H9 (cell line): ENCODE results near the gene ILF2. TPM values are rescaled to one million over a fixed set of nuclear protein-coding genes. Genes with fewer than 3 reads are reported as not detected.

ENCODE experiments used
- DNase-seq: peaks from one replicate; pipeline ENCODE4 v3.0.0-alpha.2; 2017
- H2AFZ ChIP-seq: one replicate; pipeline ENCODE4 v1.6.1; 2013; ENCODE audit warnings: mild to moderate bottlenecking, low read length, control low read depth, moderate library complexity
- H2AK5ac ChIP-seq: 2 replicates; pipeline ENCODE4 v1.6.1; 2013; ENCODE audit warnings: low read length, control low read depth, mixed read lengths; ENCODE audit not compliant: insufficient read length
- H2BK120ac ChIP-seq: one replicate; pipeline ENCODE4 v1.6.1; 2013; ENCODE audit warnings: low read depth, mild to moderate bottlenecking, low read length, control low read depth, inconsistent platforms; ENCODE audit not compliant: poor library complexity, severe bottlenecking
- H2BK12ac ChIP-seq: 2 replicates; pipeline ENCODE4 v1.6.1; 2013; ENCODE audit warnings: low read length, control low read depth, mixed read lengths, low read depth; ENCODE audit not compliant: insufficient read length
- H2BK15ac ChIP-seq: 2 replicates; pipeline ENCODE4 v1.6.1; 2013; ENCODE audit warnings: low read depth, low read length, control low read depth
- H2BK20ac ChIP-seq: one replicate; pipeline ENCODE4 v1.6.1; 2013; ENCODE audit warnings: low read depth, mild to moderate bottlenecking, low read length, control low read depth, inconsistent platforms; ENCODE audit not compliant: poor library complexity, severe bottlenecking
- H2BK5ac ChIP-seq: 2 replicates; pipeline ENCODE4 v1.6.1; 2013; ENCODE audit warnings: low read length, control low read depth, mixed read lengths; ENCODE audit not compliant: insufficient read length
- H3K14ac ChIP-seq: 2 replicates; pipeline ENCODE4 v1.6.1; 2013; ENCODE audit warnings: low read length, control low read depth; ENCODE audit not compliant: insufficient read depth
- H3K18ac ChIP-seq: 2 replicates; pipeline ENCODE4 v1.6.1; 2013; ENCODE audit warnings: low read depth, mild to moderate bottlenecking, mixed read lengths, low read length, control low read depth; ENCODE audit not compliant: insufficient read length
- H3K23ac ChIP-seq: 2 replicates; pipeline ENCODE4 v1.6.1; 2013; ENCODE audit warnings: low read length, control low read depth, mixed read lengths, low read depth; ENCODE audit not compliant: insufficient read length
- H3K23me2 ChIP-seq: 2 replicates; pipeline ENCODE4 v1.6.1; 2013; ENCODE audit warnings: low read depth, mild to moderate bottlenecking, mixed read lengths, low read length, control low read depth; ENCODE audit not compliant: insufficient read length, poor library complexity, severe bottlenecking
- H3K27ac ChIP-seq: 2 replicates; pipeline ENCODE4 v1.5.1; 2013; ENCODE audit warnings: low read length, control low read depth, mixed read lengths, low read depth; ENCODE audit not compliant: insufficient read length
- H3K27me3 ChIP-seq: 2 replicates; pipeline ENCODE4 v1.6.1; 2013; ENCODE audit warnings: low read length, control low read depth, inconsistent platforms; ENCODE audit not compliant: insufficient read depth
- H3K4ac ChIP-seq: 2 replicates; pipeline ENCODE4 v1.6.1; 2013; ENCODE audit warnings: low read depth, mild to moderate bottlenecking, control low read depth, inconsistent platforms, low read length, moderate library complexity
- H3K4me1 ChIP-seq: 2 replicates; pipeline ENCODE4 v1.6.1; 2013; ENCODE audit warnings: low read length, control low read depth, inconsistent platforms; ENCODE audit not compliant: insufficient read depth
- H3K4me2 ChIP-seq: 2 replicates; pipeline ENCODE4 v1.6.1; 2013; ENCODE audit warnings: low read length, control low read depth, mixed read lengths; ENCODE audit not compliant: insufficient read length, insufficient read depth
- H3K56ac ChIP-seq: 2 replicates; pipeline ENCODE4 v1.6.1; 2013; ENCODE audit warnings: low read depth, mild to moderate bottlenecking, mixed read lengths, low read length, control low read depth; ENCODE audit not compliant: insufficient read length
- H3K79me1 ChIP-seq: 2 replicates; pipeline ENCODE4 v1.6.1; 2013; ENCODE audit warnings: low read depth, mild to moderate bottlenecking, moderate library complexity, low read length, control low read depth, inconsistent platforms; ENCODE audit not compliant: insufficient read depth, poor library complexity, severe bottlenecking
- H3K79me2 ChIP-seq: 2 replicates; pipeline ENCODE4 v1.6.1; 2013; ENCODE audit warnings: low read length, control low read depth, inconsistent platforms; ENCODE audit not compliant: insufficient read depth
- H3K9ac ChIP-seq: 2 replicates; pipeline ENCODE4 v1.6.1; 2013; ENCODE audit warnings: low read length, control low read depth, mixed read lengths; ENCODE audit not compliant: insufficient read length; ENCODE audit errors: extremely low read depth
- H3K9me3 ChIP-seq: one replicate; pipeline ENCODE4 v1.6.1; 2013; ENCODE audit warnings: low read depth, low read length, inconsistent platforms; ENCODE audit not compliant: control insufficient read depth
- H3T11ph ChIP-seq: one replicate; pipeline ENCODE4 v1.6.1; 2013; ENCODE audit warnings: mild to moderate bottlenecking, low read length, control low read depth, inconsistent platforms
- H4K20me1 ChIP-seq: one replicate; pipeline ENCODE4 v1.6.1; 2013; ENCODE audit not compliant: control insufficient read depth, insufficient read length, insufficient read depth
- H4K5ac ChIP-seq: 2 replicates; pipeline ENCODE4 v1.6.1; 2013; ENCODE audit warnings: low read depth, mild to moderate bottlenecking, mixed read lengths, low read length, control low read depth; ENCODE audit not compliant: insufficient read length
- H4K8ac ChIP-seq: replicated peaks from 2 replicates; pipeline ENCODE4 v1.6.1; 2013; ENCODE audit warnings: low read length, control low read depth, mixed read lengths, low read depth; ENCODE audit not compliant: insufficient read length
- H4K91ac ChIP-seq: 2 replicates; pipeline ENCODE4 v1.6.1; 2013; ENCODE audit warnings: low read depth, mild to moderate bottlenecking, moderate library complexity, mixed read lengths, low read length, control low read depth; ENCODE audit not compliant: insufficient read length
- H3K27ac Mint-ChIP-seq, 3 experiments: 2 replicates in 2 of 3; 3 replicates in 1 of 3; pipeline ENCODE4 v1.8.0; 2020 to 2021; ENCODE audit warnings: mixed read lengths in 3 of 3, mild to moderate bottlenecking in 1 of 3, moderate library complexity in 1 of 3
- H3K27me3 Mint-ChIP-seq: 2 replicates; pipeline ENCODE4 v1.8.0; 2021; ENCODE audit warnings: low read depth, mild to moderate bottlenecking, moderate library complexity, mixed read lengths
- H3K36me3 Mint-ChIP-seq, 3 experiments: 2 replicates in 2 of 3; 3 replicates in 1 of 3; pipeline ENCODE4 v1.8.0; 2020 to 2021; ENCODE audit warnings: low read depth in 3 of 3, mixed read lengths in 3 of 3; ENCODE audit not compliant: insufficient read depth in 1 of 3
- H3K4me1 Mint-ChIP-seq, 2 experiments: 2 replicates each; pipeline ENCODE4 v1.8.0; 2020; ENCODE audit warnings: mixed read lengths in 2 of 2
- H3K4me3 Mint-ChIP-seq, 2 experiments: 2 replicates in 1 of 2; 3 replicates in 1 of 2; pipeline ENCODE4 v1.8.0; 2020 to 2021; ENCODE audit warnings: mild to moderate bottlenecking in 2 of 2, mixed read lengths in 2 of 2, moderate library complexity in 1 of 2
- H3K9me3 Mint-ChIP-seq, 2 experiments: 2 replicates in 1 of 2; 3 replicates in 1 of 2; pipeline ENCODE4 v1.8.0; 2020; ENCODE audit warnings: mild to moderate bottlenecking in 2 of 2, mixed read lengths in 2 of 2, moderate library complexity in 1 of 2
- WGBS: extraction: QIAGEN DNeasy Blood & Tissue Kit; methylation state at CpG from one replicate; pipeline ENCODE4 v1.1.7; 2013; ENCODE audit warnings: missing lambda C conversion rate, low lambda C conversion rate, mixed read lengths; ENCODE audit not compliant: insufficient read length; ENCODE audit errors: extremely low coverage; 5-methylcytosine and 5-hydroxymethylcytosine counted together
- total RNA-seq: library from RNA; stranded (reverse); gene quantifications from 2 replicates; pipeline ENCODE4 v1.2.1, GENCODE V29; 2021
- TF ChIP-seq, protein P1 (sequence below): fragments of 200-600 bp; sonication (generic); conservative IDR thresholded peaks from 3 replicates; pipeline ENCODE4 v1.8.0; 2021; ENCODE audit warnings: antibody characterized with exemption, mild to moderate bottlenecking

Gene ILF2
- total RNA-seq, 1 experiment from 2014 or later, result 357 TPM

GRCh38 chr1:153705484-153705883 is 34.7 kb upstream of the ILF2 start:
- H2BK5ac ChIP-seq, result no peak overlapping the region
- no peak overlapping the region for H3K27ac Mint-ChIP-seq
- H3K9me3 Mint-ChIP-seq, result no peaks in the 10 kb centered on the region; a peak in 1 of 5 replicates
- no peak overlapping the region for H4K8ac ChIP-seq
- H3K4me3 Mint-ChIP-seq, result no peak overlapping the region
- H3K4me2 ChIP-seq, result no peak overlapping the region
- H2BK12ac ChIP-seq, result no peak overlapping the region
- TF ChIP-seq, protein P1, sequence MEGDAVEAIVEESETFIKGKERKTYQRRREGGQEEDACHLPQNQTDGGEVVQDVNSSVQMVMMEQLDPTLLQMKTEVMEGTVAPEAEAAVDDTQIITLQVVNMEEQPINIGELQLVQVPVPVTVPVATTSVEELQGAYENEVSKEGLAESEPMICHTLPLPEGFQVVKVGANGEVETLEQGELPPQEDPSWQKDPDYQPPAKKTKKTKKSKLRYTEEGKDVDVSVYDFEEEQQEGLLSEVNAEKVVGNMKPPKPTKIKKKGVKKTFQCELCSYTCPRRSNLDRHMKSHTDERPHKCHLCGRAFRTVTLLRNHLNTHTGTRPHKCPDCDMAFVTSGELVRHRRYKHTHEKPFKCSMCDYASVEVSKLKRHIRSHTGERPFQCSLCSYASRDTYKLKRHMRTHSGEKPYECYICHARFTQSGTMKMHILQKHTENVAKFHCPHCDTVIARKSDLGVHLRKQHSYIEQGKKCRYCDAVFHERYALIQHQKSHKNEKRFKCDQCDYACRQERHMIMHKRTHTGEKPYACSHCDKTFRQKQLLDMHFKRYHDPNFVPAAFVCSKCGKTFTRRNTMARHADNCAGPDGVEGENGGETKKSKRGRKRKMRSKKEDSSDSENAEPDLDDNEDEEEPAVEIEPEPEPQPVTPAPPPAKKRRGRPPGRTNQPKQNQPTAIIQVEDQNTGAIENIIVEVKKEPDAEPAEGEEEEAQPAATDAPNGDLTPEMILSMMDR, result no peak
- no peaks in the 10 kb centered on the region for H3K27me3 ChIP-seq
- H2BK15ac ChIP-seq, result no peak overlapping the region
- H2BK120ac ChIP-seq, result no peak overlapping the region
- no peaks in the 10 kb centered on the region for H3K9me3 ChIP-seq
- no peak overlapping the region for H3K4ac ChIP-seq
- no peak overlapping the region for H3K56ac ChIP-seq
- H3K4me1 Mint-ChIP-seq, result no peaks in the 10 kb centered on the region
- H4K20me1 ChIP-seq, result no peaks in the 10 kb centered on the region
- no peaks in the 10 kb centered on the region for H3K4me1 ChIP-seq
- H3T11ph ChIP-seq, result no peak overlapping the region
- H2AK5ac ChIP-seq, result no peak overlapping the region
- no peak for DNase-seq
- no peaks in the 10 kb centered on the region for H3K23me2 ChIP-seq
- no peak overlapping the region for H3K23ac ChIP-seq
- no peak overlapping the region for H4K5ac ChIP-seq
- H2BK20ac ChIP-seq, result no peak overlapping the region
- H3K14ac ChIP-seq, result no peak overlapping the region
- H3K9ac ChIP-seq, result no peak overlapping the region
- WGBS, result no CpG with 5 or more reads among the region's 9 CpGs
- H3K27me3 Mint-ChIP-seq, result no peaks in the 10 kb centered on the region; the same call in 1 of the 2 replicates
- no peaks in the 10 kb centered on the region for H3K79me2 ChIP-seq
- no peak overlapping the region for H4K91ac ChIP-seq
- no peak overlapping the region for H2AFZ ChIP-seq
- no peak overlapping the region for H3K27ac ChIP-seq
- H3K36me3 Mint-ChIP-seq, result no peaks in the 10 kb centered on the region
- no peaks in the 10 kb centered on the region for H3K79me1 ChIP-seq
- H3K18ac ChIP-seq, result no peak overlapping the region
